Ovary (tissue), 9 donors: Measurements from ENCODE around the gene MYO1A. TPM values are rescaled to one million over a fixed set of nuclear protein-coding genes. Genes with fewer than 3 reads are reported as not detected.

Experiments
- DNase-seq, 5 donors: peaks; one replicate each; pipeline ENCODE4 v3.0.0-alpha.2; 2019 to 2020
- H3K27ac ChIP-seq, 2 donors: fragments of 200-600 bp; one replicate each; pipeline versions ENCODE4 v1.5.1 to v1.8.0; 2019 to 2022
- H3K27me3 ChIP-seq: fragments of 200-600 bp; one replicate; pipeline ENCODE4 v1.8.0; 2022
- H3K36me3 ChIP-seq: fragments of 200-600 bp; sonication (generic); one replicate; pipeline ENCODE4 v1.5.1; 2019
- H3K4me1 ChIP-seq: one replicate; pipeline ENCODE4 v1.8.1; 2013; ENCODE audit warnings: mild to moderate bottlenecking, moderate library complexity; ENCODE audit not compliant: insufficient read depth
- H3K4me3 ChIP-seq: fragments of 200-600 bp; sonication (generic); one replicate; pipeline ENCODE4 v1.5.1; 2017
- H3K9me3 ChIP-seq, 2 donors: fragments of 200-600 bp in 1 of 2; sonication (generic) in 1 of 2; one replicate each; pipeline versions ENCODE4 v1.5.1 to v1.8.1; 2013 to 2019; ENCODE audit warnings: mild to moderate bottlenecking in 1 of 2, moderate library complexity in 1 of 2
- EP300 ChIP-seq: sonication (generic); formaldehyde crosslinking; IDR thresholded peaks from one replicate; pipeline ENCODE4 v1.6.1; 2017; ENCODE audit warnings: antibody characterized with exemption
- POLR2A ChIP-seq: fragments of 450-650 bp; IDR thresholded peaks from one replicate; pipeline ENCODE4 v1.6.1; 2017; ENCODE audit warnings: antibody characterized with exemption, mild to moderate bottlenecking, moderate library complexity
- WGBS, 3 donors: extraction: QIAGEN DNeasy Blood & Tissue Kit in 1 of 3; methylation state at CpG; one replicate each; pipeline versions ENCODE4 v1.1.5 to v1.1.7; 2013 to 2017; 5-methylcytosine and 5-hydroxymethylcytosine counted together
- intact Hi-C, 4 donors: fragments of 100-400 bp; cut with DNase I; formaldehyde crosslinking; loops; one replicate each; pipeline versions ENCODE4 v1.11.0 to v1.15.1; 2022 to 2023
- polyA plus RNA-seq, 2 donors: library from polyadenylated mRNA; stranded (reverse); fragments of 200-250 nt in 1 of 2; fragments of 350-450 nt in 1 of 2; fragmentation: Illumina TruSeq in 1 of 2; extraction: RNeasy Lipid Tissue Mini Kit (QIAGEN cat#74804) in 1 of 2; gene quantifications; one replicate each; pipeline ENCODE4 v1.2.3, GENCODE V29; 2013 to 2014
- total RNA-seq, 7 donors: library from RNA; depleted of rRNA in 2 of 7; stranded (reverse); fragments of >200 nt in 2 of 7; fragmentation: NEBNext Ultra II Directional in 3 of 7; extraction: Animal tissue kit (Norgen Biotek cat#: 25700) in 3 of 7; gene quantifications; one replicate each; pipeline versions ENCODE4 v1.1.0 to v1.2.4, GENCODE V29; 2016 to 2023
- TF ChIP-seq, protein P1 (sequence below), 3 donors: fragments of 450-650 bp in 2 of 3; fragments of 200-600 bp in 1 of 3; IDR thresholded peaks; one replicate each; pipeline versions ENCODE4 v1.5.1 to v1.8.0; 2016 to 2022; ENCODE audit warnings: antibody characterized with exemption in 3 of 3, mild to moderate bottlenecking in 1 of 3
- donor health status: DM: no; HTN: no; CAD: no; lungs with moderate emphysema.
- donor health status: DM: no; HTN: no; CAD: no.
- donor health status: Bipolar disorder and iron deficiency.
- donor health status: DM: yes; HTN: yes; CAD: no.
- donor health status: DM: no; HTN: no; CAD: no.
- donor health status: DM: yes; HTN: yes; CAD: no.

The MYO1A gene
- total and polyA plus RNA-seq, 9 donors = 0.08 to 2.6 (median 0.23) TPM; not detected in 2

DNA sequence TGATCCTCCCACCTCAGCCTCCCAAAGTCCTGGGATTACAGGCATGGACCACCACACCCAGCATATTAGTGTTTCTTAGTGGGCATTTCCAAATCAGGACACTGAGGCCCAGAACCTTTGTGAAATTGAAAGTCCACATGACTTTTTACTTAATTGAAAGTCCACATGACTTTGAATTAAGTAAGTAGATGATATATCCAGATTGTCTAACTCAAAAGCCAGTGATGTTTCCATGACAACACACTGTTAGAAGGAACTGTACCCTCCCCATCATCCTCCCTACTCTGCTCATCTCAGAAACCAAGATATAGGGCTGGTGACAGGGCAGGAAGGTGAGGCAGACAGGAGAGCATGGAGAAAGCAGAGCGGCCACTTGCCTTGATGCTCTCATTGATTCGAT is 7.2 kb downstream of the MYO1A start:
- WGBS, 3 donors = 87 to 96% (median 92%) methylated on average over 2 of the region's 2 CpGs
- DNase-seq = no peak
- H3K27me3 ChIP-seq = no peaks in the 10 kb centered on the region
- TF ChIP-seq, protein P1, sequence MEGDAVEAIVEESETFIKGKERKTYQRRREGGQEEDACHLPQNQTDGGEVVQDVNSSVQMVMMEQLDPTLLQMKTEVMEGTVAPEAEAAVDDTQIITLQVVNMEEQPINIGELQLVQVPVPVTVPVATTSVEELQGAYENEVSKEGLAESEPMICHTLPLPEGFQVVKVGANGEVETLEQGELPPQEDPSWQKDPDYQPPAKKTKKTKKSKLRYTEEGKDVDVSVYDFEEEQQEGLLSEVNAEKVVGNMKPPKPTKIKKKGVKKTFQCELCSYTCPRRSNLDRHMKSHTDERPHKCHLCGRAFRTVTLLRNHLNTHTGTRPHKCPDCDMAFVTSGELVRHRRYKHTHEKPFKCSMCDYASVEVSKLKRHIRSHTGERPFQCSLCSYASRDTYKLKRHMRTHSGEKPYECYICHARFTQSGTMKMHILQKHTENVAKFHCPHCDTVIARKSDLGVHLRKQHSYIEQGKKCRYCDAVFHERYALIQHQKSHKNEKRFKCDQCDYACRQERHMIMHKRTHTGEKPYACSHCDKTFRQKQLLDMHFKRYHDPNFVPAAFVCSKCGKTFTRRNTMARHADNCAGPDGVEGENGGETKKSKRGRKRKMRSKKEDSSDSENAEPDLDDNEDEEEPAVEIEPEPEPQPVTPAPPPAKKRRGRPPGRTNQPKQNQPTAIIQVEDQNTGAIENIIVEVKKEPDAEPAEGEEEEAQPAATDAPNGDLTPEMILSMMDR (IDR thresholded peaks at IDR 0.05) = no peak
- TF ChIP-seq EP300 (no peak), POLR2A (no peak)
- no peaks in the 10 kb centered on the region for H3K36me3 ChIP-seq
- intact Hi-C loops = loop anchor here in 1 of 4 donors (5.0 kb wide), 1 partner anchor 335 kb away; no protein-coding TSS in a partner anchor
- H3K4me1 ChIP-seq = no peaks in the 10 kb centered on the region
- no peak overlapping the region for H3K27ac ChIP-seq
- no peaks in the 10 kb centered on the region for H3K9me3 ChIP-seq
- H3K4me3 ChIP-seq = no peak overlapping the region

DNA sequence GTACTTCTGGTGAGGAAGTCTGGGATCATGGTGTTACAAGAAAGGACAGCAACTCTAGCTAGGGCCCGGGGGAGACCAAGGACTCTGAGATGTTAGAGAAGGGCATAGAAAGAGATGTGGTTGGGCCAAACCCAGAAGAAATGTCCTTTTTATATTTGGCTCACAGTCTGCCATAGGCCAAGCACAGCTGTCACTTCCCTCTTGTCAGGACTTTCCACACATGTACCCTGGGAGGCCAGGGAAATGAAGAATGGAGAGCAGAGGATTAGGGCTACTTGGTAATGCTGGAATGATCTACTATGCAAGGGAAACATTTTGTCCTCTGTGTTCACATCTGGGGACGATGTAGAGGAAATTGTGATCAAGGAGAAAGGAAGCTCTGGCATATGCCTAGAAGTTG is 9.2 kb downstream of the MYO1A start:
- TF ChIP-seq POLR2A (no peak), EP300 (no peak)
- TF ChIP-seq, protein P1 (IDR thresholded peaks at IDR 0.05) = no peak
- H3K27ac ChIP-seq = no peak overlapping the region
- H3K4me3 ChIP-seq = no peak overlapping the region
- no peaks in the 10 kb centered on the region for H3K27me3 ChIP-seq
- H3K9me3 ChIP-seq = no peaks in the 10 kb centered on the region
- WGBS, 3 donors = 59 to 72% (median 63%) methylated on average over 2 of the region's 2 CpGs
- no peak for DNase-seq
- H3K4me1 ChIP-seq = no peaks in the 10 kb centered on the region
- intact Hi-C loops = loop anchor here in 1 of 4 donors (5.0 kb wide), 1 partner anchor 337 kb away; no protein-coding TSS in a partner anchor
- H3K36me3 ChIP-seq = no peaks in the 10 kb centered on the region

DNA sequence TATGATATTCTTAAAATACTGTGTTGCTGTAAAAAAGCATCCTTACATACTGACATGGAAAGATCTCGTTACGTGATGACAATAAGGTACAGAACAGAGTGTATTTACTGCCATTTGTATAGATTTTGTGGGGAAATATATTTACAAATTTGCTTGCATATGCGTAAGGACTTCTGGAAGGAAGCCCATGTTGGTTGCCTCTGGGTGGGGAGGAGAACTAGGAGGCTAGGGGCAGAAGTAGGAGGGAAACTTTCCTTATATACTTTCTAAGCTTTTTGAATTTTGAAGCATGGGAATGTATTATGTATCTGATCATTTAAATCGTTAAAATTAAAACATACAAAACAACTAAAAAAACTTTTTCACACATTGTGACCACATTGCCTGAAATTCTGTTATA is 9.7 kb downstream of the MYO1A start:
- intact Hi-C loops = loop anchor here in 1 of 4 donors (5.0 kb wide), 1 partner anchor 337 kb away; no protein-coding TSS in a partner anchor

DNA sequence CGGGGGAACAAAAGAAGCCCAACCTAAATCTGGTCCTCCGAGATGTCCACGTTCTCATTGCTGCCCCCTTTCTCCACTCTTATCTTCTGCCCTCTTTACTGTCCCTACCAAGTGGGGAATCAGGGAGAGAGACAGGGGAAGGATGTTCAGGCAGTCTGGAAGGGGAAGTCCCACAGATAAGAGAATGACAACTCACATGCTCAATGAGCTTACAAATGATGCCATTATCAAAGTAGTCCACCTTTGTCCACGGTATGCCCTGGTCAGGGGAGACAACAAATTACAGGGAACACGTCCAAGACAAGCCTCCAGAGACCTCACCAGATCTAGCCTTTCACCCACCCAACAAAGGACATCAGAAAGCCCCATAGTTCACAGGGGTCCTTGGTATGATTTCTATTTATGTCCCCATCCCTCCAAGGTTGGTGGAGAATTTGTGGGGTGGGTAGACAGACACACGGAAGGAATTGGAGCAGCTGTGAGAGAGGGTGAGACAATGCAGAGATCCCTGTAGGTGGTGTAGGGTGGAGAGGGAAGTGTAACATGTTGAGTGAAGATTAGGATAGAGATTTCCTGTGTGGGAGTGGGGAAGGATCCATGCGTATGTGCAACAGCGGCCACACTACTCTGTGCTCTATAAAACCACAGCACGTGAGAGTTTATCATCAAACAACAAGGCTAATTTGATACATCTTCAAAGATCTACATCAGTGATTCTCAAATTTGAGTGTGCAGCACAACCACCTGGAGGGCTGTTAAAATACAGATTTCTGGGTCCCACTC is 10.7 kb downstream of the MYO1A start:
- H3K36me3 ChIP-seq = no peaks in the 10 kb centered on the region
- TF ChIP-seq EP300 = no peak
- no peak for TF ChIP-seq POLR2A
- TF ChIP-seq, protein P1 (IDR thresholded peaks at IDR 0.05) = no peak
- H3K27ac ChIP-seq = no peak overlapping the region
- intact Hi-C loops = no loop called here
- no peak for DNase-seq
- H3K4me1 ChIP-seq = no peaks in the 10 kb centered on the region
- 72 to 77% (median 77%) methylated on average over 9 of the region's 9 CpGs for WGBS, 3 donors
- no peak overlapping the region for H3K4me3 ChIP-seq
- H3K9me3 ChIP-seq = no peaks in the 10 kb centered on the region
- no peaks in the 10 kb centered on the region for H3K27me3 ChIP-seq

More for the DNA sequence above, 9.7 kb downstream of the MYO1A start:
- no peaks in the 10 kb centered on the region for H3K4me1 ChIP-seq
- no peak overlapping the region for H3K4me3 ChIP-seq
- no peaks in the 10 kb centered on the region for H3K36me3 ChIP-seq
- no peaks in the 10 kb centered on the region for H3K27me3 ChIP-seq
- TF ChIP-seq, protein P1 (IDR thresholded peaks at IDR 0.05) = no peak
- TF ChIP-seq POLR2A (no peak), EP300 (no peak)
- no peaks in the 10 kb centered on the region for H3K9me3 ChIP-seq
- 89% methylated on average over 4 of the region's 4 CpGs for WGBS, 3 donors
- H3K27ac ChIP-seq = no peak overlapping the region
- DNase-seq = no peak
